Neural cell (in vitro differentiated cells): ENCODE measurements around the gene CSAD. TPM values are rescaled to one million over a fixed set of nuclear protein-coding genes. Genes with fewer than 3 reads are reported as not detected.

Experiments
- H2AFZ ChIP-seq: fragments of 200-600, 300-800 bp; sonication (generic), shearing (Covaris generic); 2 replicates; pipeline ENCODE4 v1.6.0; 2014; ENCODE audit warnings: low read depth, mild to moderate bottlenecking, antibody characterized with exemption, low read length, moderate library complexity
- H3F3A ChIP-seq: fragments of 200-600 bp; shearing (Covaris generic); 2 replicates; pipeline ENCODE4 v1.6.1; 2016; ENCODE audit warnings: mild to moderate bottlenecking, moderate library complexity, mixed read lengths, antibody characterized with exemption, low read length; ENCODE audit not compliant: insufficient read depth, poor library complexity, severe bottlenecking
- H3K27ac ChIP-seq: fragments of 200-600, 300-800 bp; sonication (generic), shearing (Covaris generic); 2 replicates; pipeline ENCODE4 v1.5.1; 2014; ENCODE audit warnings: mild to moderate bottlenecking, low read length, moderate library complexity
- H3K27me3 ChIP-seq: fragments of 300-800, 200-600 bp; sonication (generic), shearing (Covaris generic); 2 replicates; pipeline ENCODE4 v1.6.0; 2014; ENCODE audit warnings: mild to moderate bottlenecking, low read depth, low read length, moderate library complexity; ENCODE audit not compliant: insufficient read depth
- H3K36me3 ChIP-seq: fragments of 300-800, 200-600 bp; sonication (generic), shearing (Covaris generic); 2 replicates; pipeline ENCODE4 v1.5.1; 2014; ENCODE audit warnings: mild to moderate bottlenecking, antibody characterized with exemption, low read length, moderate library complexity; ENCODE audit not compliant: insufficient read depth
- H3K4me2 ChIP-seq: fragments of 300-800, 200-600 bp; sonication (generic), shearing (Covaris generic); 2 replicates; pipeline ENCODE4 v1.6.0; 2014; ENCODE audit warnings: mild to moderate bottlenecking, low read length
- H3K4me3 ChIP-seq: fragments of 300-800, 200-600 bp; sonication (generic), shearing (Covaris generic); 2 replicates; pipeline ENCODE4 v1.5.1; 2014; ENCODE audit warnings: mild to moderate bottlenecking, low read length, moderate library complexity
- H3K79me2 ChIP-seq: fragments of 200-600 bp; shearing (Covaris generic); replicated peaks from 2 replicates; pipeline ENCODE4 v1.6.0; 2014; ENCODE audit warnings: mild to moderate bottlenecking, low read length, moderate library complexity; ENCODE audit not compliant: insufficient read depth
- H3K9ac ChIP-seq: fragments of 300-800, 200-600 bp; sonication (generic), shearing (Covaris generic); 2 replicates; pipeline ENCODE4 v1.6.1; 2016; ENCODE audit warnings: mild to moderate bottlenecking, low read length, mixed read lengths
- H3K9me2 ChIP-seq: fragments of 200-600 bp; shearing (Covaris generic); 2 replicates; pipeline ENCODE4 v1.6.1; 2016; ENCODE audit warnings: mild to moderate bottlenecking, low read length, mixed read lengths; ENCODE audit not compliant: insufficient read depth
- H3K9me3 ChIP-seq: fragments of 200-600, 300-800 bp; sonication (generic), shearing (Covaris generic); 2 replicates; pipeline ENCODE4 v1.6.1; 2016; ENCODE audit warnings: mild to moderate bottlenecking, mixed run types, low read length, moderate library complexity, mixed read lengths
- H4K20me1 ChIP-seq: fragments of 200-600 bp; shearing (Covaris generic); 2 replicates; pipeline ENCODE4 v1.6.1; 2016; ENCODE audit warnings: mild to moderate bottlenecking, mixed run types; ENCODE audit not compliant: insufficient read depth
- CTCF ChIP-seq: fragments of 450-650 bp; IDR thresholded peaks from 2 replicates; pipeline ENCODE4 v1.5.1; 2014; ENCODE audit warnings: antibody characterized with exemption, mild to moderate bottlenecking, moderate library complexity; ENCODE audit not compliant: poor library complexity, severe bottlenecking
- EP300 ChIP-seq: fragments of 450-650 bp; conservative IDR thresholded peaks from 2 replicates; pipeline ENCODE4 v1.6.1; 2014; ENCODE audit warnings: antibody characterized with exemption, mild to moderate bottlenecking, moderate library complexity; ENCODE audit not compliant: poor library complexity, severe bottlenecking
- EZH2 ChIP-seq: fragments of 200-600, 300-800 bp; shearing (Covaris generic), sonication (generic); IDR thresholded peaks from 2 replicates; pipeline ENCODE4 v1.6.1; 2014; ENCODE audit warnings: antibody characterized with exemption, low read length, borderline replicate concordance, mild to moderate bottlenecking; ENCODE audit not compliant: insufficient read depth, poor library complexity, severe bottlenecking
- MXI1 ChIP-seq: fragments of 450-650 bp; conservative IDR thresholded peaks from 2 replicates; pipeline ENCODE4 v1.6.1; 2014; ENCODE audit warnings: antibody characterized with exemption, mild to moderate bottlenecking; ENCODE audit not compliant: poor library complexity, severe bottlenecking
- POLR2AphosphoS5 ChIP-seq: IDR thresholded peaks from 2 replicates; pipeline ENCODE4 v1.6.1; 2012
- RAD21 ChIP-seq: fragments of 450-650 bp; conservative IDR thresholded peaks from 2 replicates; pipeline ENCODE4 v1.6.1; 2014; ENCODE audit warnings: antibody characterized with exemption, mild to moderate bottlenecking, moderate library complexity
- SMC3 ChIP-seq: fragments of 450-650 bp; conservative IDR thresholded peaks from 2 replicates; pipeline ENCODE4 v1.6.1; 2014; ENCODE audit warnings: antibody characterized with exemption, mild to moderate bottlenecking, moderate library complexity; ENCODE audit not compliant: poor library complexity
- TAF1 ChIP-seq: IDR thresholded peaks from 2 replicates; pipeline ENCODE4 v1.6.1; 2012; ENCODE audit warnings: low read depth
- polyA plus RNA-seq: library from polyadenylated mRNA; depleted of rRNA; stranded (reverse); fragments of >200 nt; gene quantifications from 2 replicates; pipeline ENCODE4 v1.2.3, GENCODE V29; 2014
- TF ChIP-seq, protein P1 (sequence below): IDR thresholded peaks from 2 replicates; pipeline ENCODE4 v1.6.1; 2012; ENCODE audit warnings: borderline replicate concordance

CSAD gene
- polyA plus RNA-seq, 1 donor from 2014 or later: 41.9 TPM

- H3K27me3 ChIP-seq: peaks cover 35% of the 10 kb centered on the region
- H3F3A ChIP-seq: no peaks in the 10 kb centered on the region
- H2AFZ ChIP-seq: no peak overlapping the region
- H3K4me2 ChIP-seq: peak overlapping the region; percentile 14
- TF ChIP-seq POLR2AphosphoS5: no peak
- TF ChIP-seq SMC3: no peak
- TF ChIP-seq, protein P1, sequence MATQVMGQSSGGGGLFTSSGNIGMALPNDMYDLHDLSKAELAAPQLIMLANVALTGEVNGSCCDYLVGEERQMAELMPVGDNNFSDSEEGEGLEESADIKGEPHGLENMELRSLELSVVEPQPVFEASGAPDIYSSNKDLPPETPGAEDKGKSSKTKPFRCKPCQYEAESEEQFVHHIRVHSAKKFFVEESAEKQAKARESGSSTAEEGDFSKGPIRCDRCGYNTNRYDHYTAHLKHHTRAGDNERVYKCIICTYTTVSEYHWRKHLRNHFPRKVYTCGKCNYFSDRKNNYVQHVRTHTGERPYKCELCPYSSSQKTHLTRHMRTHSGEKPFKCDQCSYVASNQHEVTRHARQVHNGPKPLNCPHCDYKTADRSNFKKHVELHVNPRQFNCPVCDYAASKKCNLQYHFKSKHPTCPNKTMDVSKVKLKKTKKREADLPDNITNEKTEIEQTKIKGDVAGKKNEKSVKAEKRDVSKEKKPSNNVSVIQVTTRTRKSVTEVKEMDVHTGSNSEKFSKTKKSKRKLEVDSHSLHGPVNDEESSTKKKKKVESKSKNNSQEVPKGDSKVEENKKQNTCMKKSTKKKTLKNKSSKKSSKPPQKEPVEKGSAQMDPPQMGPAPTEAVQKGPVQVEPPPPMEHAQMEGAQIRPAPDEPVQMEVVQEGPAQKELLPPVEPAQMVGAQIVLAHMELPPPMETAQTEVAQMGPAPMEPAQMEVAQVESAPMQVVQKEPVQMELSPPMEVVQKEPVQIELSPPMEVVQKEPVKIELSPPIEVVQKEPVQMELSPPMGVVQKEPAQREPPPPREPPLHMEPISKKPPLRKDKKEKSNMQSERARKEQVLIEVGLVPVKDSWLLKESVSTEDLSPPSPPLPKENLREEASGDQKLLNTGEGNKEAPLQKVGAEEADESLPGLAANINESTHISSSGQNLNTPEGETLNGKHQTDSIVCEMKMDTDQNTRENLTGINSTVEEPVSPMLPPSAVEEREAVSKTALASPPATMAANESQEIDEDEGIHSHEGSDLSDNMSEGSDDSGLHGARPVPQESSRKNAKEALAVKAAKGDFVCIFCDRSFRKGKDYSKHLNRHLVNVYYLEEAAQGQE: no peak
- no peak for TF ChIP-seq CTCF
- no peak for TF ChIP-seq MXI1
- TF ChIP-seq EP300: no peak
- TF ChIP-seq EZH2: no peak
- TF ChIP-seq RAD21: no peak
- TF ChIP-seq TAF1: no peak
- peak overlapping the region; percentile 57 for H3K9ac ChIP-seq
- H3K4me3 ChIP-seq: peak overlapping the region; percentile 86
- no peaks in the 10 kb centered on the region for H3K9me2 ChIP-seq
- no peaks in the 10 kb centered on the region for H3K36me3 ChIP-seq
- no peaks in the 10 kb centered on the region for H3K79me2 ChIP-seq
- H4K20me1 ChIP-seq: no peaks in the 10 kb centered on the region
- H3K27ac ChIP-seq: no peak overlapping the region
- no peaks in the 10 kb centered on the region for H3K9me3 ChIP-seq
Measured at GRCh38 chr12:53219292-53219955, 38.7 kb upstream of the CSAD start.

DNA sequence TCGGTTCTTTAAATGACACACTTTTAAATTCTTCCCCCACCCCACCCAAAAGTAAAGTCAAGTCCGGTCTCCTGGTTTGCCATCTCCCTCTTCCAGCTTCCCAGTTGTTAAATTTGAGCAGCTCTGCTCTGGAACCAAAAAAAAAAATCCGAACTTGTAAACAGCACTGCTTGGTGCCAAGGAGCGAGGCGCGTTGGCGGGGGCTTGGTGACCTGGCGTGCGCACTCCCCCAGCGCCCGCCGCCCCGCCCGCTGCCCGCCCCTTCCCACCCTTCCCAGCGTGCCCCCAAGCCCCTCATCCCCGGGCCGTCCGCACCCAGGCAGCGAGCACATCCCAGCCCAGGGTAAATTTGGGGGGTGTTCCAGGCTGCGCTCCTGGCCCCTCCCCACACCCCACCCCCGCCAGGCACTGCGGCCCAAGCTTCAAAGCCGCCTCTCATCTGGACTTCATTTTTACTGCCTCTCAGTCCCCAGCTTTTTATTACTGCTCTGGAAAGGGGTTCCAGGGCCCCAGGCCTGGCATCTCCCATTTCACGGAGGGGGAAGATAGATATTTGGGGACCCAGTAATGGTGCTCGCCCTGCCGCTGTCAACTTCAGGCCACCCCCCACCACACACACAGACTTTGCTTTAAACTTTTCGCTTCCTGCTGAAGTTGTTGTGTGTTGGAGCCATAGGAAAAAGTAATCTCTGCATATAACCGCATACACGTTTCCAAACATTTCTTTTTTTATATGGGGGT, 38.0 kb upstream of the CSAD start:
- Histone ChIP-seq H3K27ac (no peak overlapping the region), H3K36me3 (no peaks in the 10 kb centered on the region), H2AFZ (no peak overlapping the region), H3K4me3 (peak overlapping the region; percentile 86), H3K9me3 (no peaks in the 10 kb centered on the region), H3K4me2 (no peak overlapping the region), H3K27me3 (peaks cover 35% of the 10 kb centered on the region), H3K9me2 (no peaks in the 10 kb centered on the region), H3K9ac (no peak overlapping the region), H4K20me1 (no peaks in the 10 kb centered on the region), H3F3A (no peaks in the 10 kb centered on the region), H3K79me2 (no peaks in the 10 kb centered on the region)
- TF ChIP-seq SMC3 (no peak), EZH2 (no peak), TAF1 (no peak), POLR2AphosphoS5 (no peak), RAD21 (no peak)
- TF ChIP-seq, protein P1: no peak
